OCI-LY1 (cell line): ENCODE data around the gene ACAD8.

Experiments used
- CTCF ChIP-seq: fragments of 200-600 bp; sonication (generic), shearing (Covaris generic); IDR thresholded peaks from 2 replicates; pipeline ENCODE4 v1.5.1; 2017; ENCODE audit warnings: mild to moderate bottlenecking, antibody characterized with exemption, low read length, moderate library complexity, mixed read lengths
- EZH2 ChIP-seq: fragments of 200-600 bp; sonication (generic), shearing (Covaris generic); IDR thresholded peaks from 2 replicates; pipeline ENCODE4 v1.8.0; 2017; ENCODE audit warnings: borderline replicate concordance, mixed run types, mild to moderate bottlenecking, antibody characterized with exemption, low read length, moderate library complexity, mixed read lengths

GRCh38 chr11:134240592-134240991 is 12.8 kb upstream of the ACAD8 start:
- TF ChIP-seq CTCF (no peak), EZH2 (no peak)
